ENCODE data around the gene ARMC12. TPM values are rescaled to one million over a fixed set of nuclear protein-coding genes. Genes with fewer than 3 reads are reported as not detected.

ARMC12 gene
- total and polyA plus RNA-seq, 2 of the 13 experiments (the other 11 are each of a cell fraction or from before 2014, with no cell fraction given) = 1.3 TPM; not detected in 1

GRCh38 chr6:35727935-35728682, 8.7 kb upstream of the ARMC12 start (continued):
- no peak for TF ChIP-seq CEBPZ (IDR thresholded peaks at IDR 0.05; ENCODE audit: low read length)
- no peak for TF ChIP-seq PHB2 (IDR thresholded peaks at IDR 0.05; ENCODE audit: partially characterized antibody)
- 0 out of 2 replicates have a peak, but pooled peaks have one; percentile 18 for TF ChIP-seq ATF2 (CRISPR knock-in tag; IDR thresholded peaks at IDR 0.05)
- no peak for TF ChIP-seq KAT8 (CRISPR knock-in tag; IDR thresholded peaks at IDR 0.05)
- no peak for TF ChIP-seq ZNF543 (CRISPR knock-in tag; IDR thresholded peaks at IDR 0.05)
- TF ChIP-seq NFKBIZ (CRISPR knock-in tag; IDR thresholded peaks at IDR 0.05) = no peak
- TF ChIP-seq ZNF318 (CRISPR knock-in tag; IDR thresholded peaks at IDR 0.05) = no peak
- 0 out of 2 replicates have a peak, but pooled peaks have one; percentile 33 for TF ChIP-seq ETV6 (CRISPR knock-in tag; conservative IDR thresholded peaks at IDR 0.05)
- TF ChIP-seq SOX5 (CRISPR knock-in tag; IDR thresholded peaks at IDR 0.05; ENCODE audit: borderline replicate concordance) = no peak
- no peak for TF ChIP-seq GATAD1 (CRISPR knock-in tag; IDR thresholded peaks at IDR 0.05)
- peak; percentile 7; the same call in 1 of the 2 replicates for TF ChIP-seq ZNF331 (CRISPR knock-in tag; IDR thresholded peaks at IDR 0.05)
- no peak for TF ChIP-seq ZNF768 (CRISPR knock-in tag; IDR thresholded peaks at IDR 0.05)

All from HepG2 (cell line).